Natural killer cell (primary cell): ENCODE data around the gene EFHC1. TPM values are rescaled to one million over a fixed set of nuclear protein-coding genes. Genes with fewer than 3 reads are reported as not detected.

Experiments used
- ATAC-seq, 3 donors: fragments of 150-1000 bp in 2 of 3; fragments of 200-7000 bp in 1 of 3; cut with Tn5 transposase; 1 replicate in 1 of 3; 2 replicates in 2 of 3; pipeline ENCODE4 v1.10.0; 2021; ENCODE audit warnings: mild to moderate bottlenecking in 2 of 3, moderate library complexity in 2 of 3
- DNase-seq, 2 donors: peaks; one replicate each; pipeline versions ENCODE4 v3.0.0 to v3.0.0-alpha.2; 2013 to 2021; ENCODE audit warnings: mixed read lengths in 1 of 2
- H3K27ac ChIP-seq: one replicate; pipeline ENCODE4 v1.5.1; 2013; ENCODE audit warnings: mild to moderate bottlenecking, low read length
- H3K27me3 ChIP-seq: one replicate; pipeline ENCODE4 v1.6.1; 2013; ENCODE audit warnings: low read length; ENCODE audit not compliant: control insufficient read depth, insufficient read depth
- H3K36me3 ChIP-seq: one replicate; pipeline ENCODE4 v1.6.1; 2013; ENCODE audit warnings: low read length; ENCODE audit not compliant: control insufficient read depth, insufficient read depth
- H3K4me1 ChIP-seq: one replicate; pipeline ENCODE4 v1.6.1; 2013; ENCODE audit warnings: low read length; ENCODE audit not compliant: control insufficient read depth, insufficient read depth
- H3K4me3 ChIP-seq: one replicate; pipeline ENCODE4 v1.5.1; 2013; ENCODE audit warnings: low read length
- H3K9me3 ChIP-seq: one replicate; pipeline ENCODE4 v1.6.1; 2013; ENCODE audit warnings: low read length; ENCODE audit not compliant: control insufficient read depth, insufficient read depth
- H3K27ac Mint-ChIP-seq, 2 donors: one replicate each; pipeline ENCODE4 v1.8.0; 2022; ENCODE audit warnings: mild to moderate bottlenecking in 2 of 2, mixed read lengths in 2 of 2, moderate library complexity in 1 of 2
- H3K27me3 Mint-ChIP-seq, 2 donors: one replicate each; pipeline ENCODE4 v1.8.0; 2022; ENCODE audit warnings: low read depth in 2 of 2, mixed read lengths in 2 of 2
- H3K36me3 Mint-ChIP-seq: one replicate; pipeline ENCODE4 v1.8.0; 2022; ENCODE audit warnings: mixed read lengths
- H3K4me1 Mint-ChIP-seq, 2 donors: one replicate each; pipeline ENCODE4 v1.8.0; 2022; ENCODE audit warnings: mixed read lengths in 2 of 2
- H3K4me3 Mint-ChIP-seq: one replicate; pipeline ENCODE4 v1.8.0; 2022; ENCODE audit warnings: mild to moderate bottlenecking, moderate library complexity, mixed read lengths
- H3K9me3 Mint-ChIP-seq, 2 donors: one replicate each; pipeline ENCODE4 v1.8.0; 2022; ENCODE audit warnings: mixed read lengths in 2 of 2
- WGBS: methylation state at CpG from one replicate; pipeline ENCODE4 v1.1.7; 2013; ENCODE audit warnings: missing lambda C conversion rate; ENCODE audit not compliant: insufficient coverage; 5-methylcytosine and 5-hydroxymethylcytosine counted together
- intact Hi-C: fragments of 100-400 bp; cut with micrococcal nuclease; formaldehyde crosslinking; loops from one replicate; pipeline ENCODE4 v1.14.2; 2022
- total RNA-seq, 4 donors: library from RNA; stranded (reverse); fragments of 120-200 nt in 1 of 4; gene quantifications; one replicate each; pipeline versions ENCODE4 v1.2.3 to v1.2.4, GENCODE V29; 2013 to 2022
- TF ChIP-seq, protein P1 (sequence below): fragments of 200-600 bp; IDR thresholded peaks from one replicate; pipeline ENCODE4 v1.8.0; 2022; ENCODE audit warnings: antibody characterized with exemption

The EFHC1 gene
- total RNA-seq, 3 donors from 2014 or later (not counting 1 experiment from before 2014, with no cell fraction given) = 10.7 to 20.9 (median 13.7) TPM

DNA sequence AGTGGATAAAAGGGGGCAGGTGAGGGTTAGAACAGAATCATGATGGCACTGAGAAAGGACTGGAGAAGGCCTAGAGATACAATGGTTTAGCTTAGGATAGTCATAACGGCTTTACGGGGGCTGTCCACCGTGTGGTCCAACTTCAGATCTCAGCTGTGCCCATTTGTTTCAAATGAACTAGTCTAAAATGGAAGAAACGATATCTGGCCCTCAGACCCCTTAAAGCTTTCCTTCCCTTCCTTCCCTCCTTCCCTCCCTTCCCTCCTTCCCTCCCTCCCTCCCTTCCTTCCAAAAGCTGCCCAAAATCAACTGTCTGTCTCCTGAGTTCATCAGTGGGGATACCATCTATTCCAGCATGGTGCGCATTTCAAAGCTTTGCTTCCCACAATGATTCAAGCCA, 128.9 kb downstream of the EFHC1 start:
- intact Hi-C loops = no loop called here
- no peaks in the 10 kb centered on the region for H3K36me3 ChIP-seq
- H3K27ac ChIP-seq = no peak overlapping the region
- peaks cover 84 to 98% of the 10 kb centered on the region in 2 donors for H3K4me1 Mint-ChIP-seq
- H3K9me3 Mint-ChIP-seq = no peaks in the 10 kb centered on the region
- H3K27ac Mint-ChIP-seq = no peak overlapping the region
- no peak for ATAC-seq
- H3K4me3 Mint-ChIP-seq = no peak overlapping the region
- TF ChIP-seq, protein P1, sequence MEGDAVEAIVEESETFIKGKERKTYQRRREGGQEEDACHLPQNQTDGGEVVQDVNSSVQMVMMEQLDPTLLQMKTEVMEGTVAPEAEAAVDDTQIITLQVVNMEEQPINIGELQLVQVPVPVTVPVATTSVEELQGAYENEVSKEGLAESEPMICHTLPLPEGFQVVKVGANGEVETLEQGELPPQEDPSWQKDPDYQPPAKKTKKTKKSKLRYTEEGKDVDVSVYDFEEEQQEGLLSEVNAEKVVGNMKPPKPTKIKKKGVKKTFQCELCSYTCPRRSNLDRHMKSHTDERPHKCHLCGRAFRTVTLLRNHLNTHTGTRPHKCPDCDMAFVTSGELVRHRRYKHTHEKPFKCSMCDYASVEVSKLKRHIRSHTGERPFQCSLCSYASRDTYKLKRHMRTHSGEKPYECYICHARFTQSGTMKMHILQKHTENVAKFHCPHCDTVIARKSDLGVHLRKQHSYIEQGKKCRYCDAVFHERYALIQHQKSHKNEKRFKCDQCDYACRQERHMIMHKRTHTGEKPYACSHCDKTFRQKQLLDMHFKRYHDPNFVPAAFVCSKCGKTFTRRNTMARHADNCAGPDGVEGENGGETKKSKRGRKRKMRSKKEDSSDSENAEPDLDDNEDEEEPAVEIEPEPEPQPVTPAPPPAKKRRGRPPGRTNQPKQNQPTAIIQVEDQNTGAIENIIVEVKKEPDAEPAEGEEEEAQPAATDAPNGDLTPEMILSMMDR = no peak
- DNase-seq = no peak
- 98% methylated on average over 5 of the region's 5 CpGs for WGBS
- H3K4me3 ChIP-seq = no peak overlapping the region
- H3K36me3 Mint-ChIP-seq = no peaks in the 10 kb centered on the region
- H3K27me3 ChIP-seq = no peaks in the 10 kb centered on the region
- H3K9me3 ChIP-seq = no peaks in the 10 kb centered on the region
- peaks cover 14% of the 10 kb centered on the region for H3K4me1 ChIP-seq
- no peaks in the 10 kb centered on the region for H3K27me3 Mint-ChIP-seq

- Histone ChIP-seq H3K27me3 (no peaks in the 10 kb centered on the region), H3K4me3 (no peak overlapping the region), H3K4me1 (peaks cover 14% of the 10 kb centered on the region), H3K36me3 (no peaks in the 10 kb centered on the region), H3K27ac (no peak overlapping the region), H3K9me3 (no peaks in the 10 kb centered on the region)
- intact Hi-C loops = no loop called here
- Mint-ChIP-seq H3K27me3 (no peaks in the 10 kb centered on the region), H3K4me1 (peaks cover 80 to 95% of the 10 kb centered on the region in 2 donors), H3K27ac (no peak overlapping the region), H3K9me3 (no peaks in the 10 kb centered on the region), H3K36me3 (no peaks in the 10 kb centered on the region), H3K4me3 (no peak overlapping the region)
- no peak for ATAC-seq
- no peak for DNase-seq
- TF ChIP-seq, protein P1 = no peak
- 96% methylated on average over 4 of the region's 4 CpGs for WGBS
These were observed 129.3 kb downstream of the EFHC1 start for GRCh38 chr6:52549428-52549827.

- no peak overlapping the region for H3K4me3 Mint-ChIP-seq
- WGBS = 91% methylated on average over 6 of the region's 6 CpGs
- H3K27ac Mint-ChIP-seq = peak overlapping the region in 1 of 2 donors; percentile 25
- Histone ChIP-seq H3K4me3 (no peak overlapping the region), H3K27ac (no peak overlapping the region), H3K27me3 (no peaks in the 10 kb centered on the region), H3K4me1 (peaks cover 14% of the 10 kb centered on the region), H3K9me3 (no peaks in the 10 kb centered on the region), H3K36me3 (no peaks in the 10 kb centered on the region)
- peaks cover 75 to 88% of the 10 kb centered on the region in 2 donors for H3K4me1 Mint-ChIP-seq
- TF ChIP-seq, protein P1 = no peak
- H3K27me3 Mint-ChIP-seq = no peaks in the 10 kb centered on the region
- no peak for ATAC-seq
- no peaks in the 10 kb centered on the region for H3K36me3 Mint-ChIP-seq
- H3K9me3 Mint-ChIP-seq = no peaks in the 10 kb centered on the region
- intact Hi-C loops = no loop called here
- DNase-seq = no peak
These were observed 130.0 kb downstream of the EFHC1 start for GRCh38 chr6:52550014-52550575.

DNA sequence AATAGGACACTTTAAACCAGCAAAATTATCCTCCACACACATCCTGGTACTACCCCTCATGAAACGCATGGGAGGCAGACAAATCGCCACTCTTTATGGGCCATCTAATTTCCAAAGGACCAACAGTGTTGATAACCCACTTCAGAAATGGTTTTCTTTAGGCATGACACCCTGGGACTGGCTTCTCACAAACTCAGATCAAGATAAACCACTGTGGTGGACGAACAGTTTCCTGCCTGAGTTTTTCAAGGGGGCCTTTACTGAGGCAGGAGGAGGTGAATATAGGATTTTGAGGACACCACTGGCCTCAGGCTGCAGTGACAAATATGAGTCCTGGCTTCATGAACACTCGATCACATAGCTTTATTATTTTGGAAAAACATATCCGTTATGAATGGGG, 130.7 kb downstream of the EFHC1 start:
- H3K9me3 Mint-ChIP-seq = no peaks in the 10 kb centered on the region
- no peak overlapping the region for H3K4me3 Mint-ChIP-seq
- peak in 1 of 3 donors; percentile 45 for ATAC-seq
- DNase-seq = no peak
- Histone ChIP-seq H3K36me3 (no peaks in the 10 kb centered on the region), H3K27ac (no peak overlapping the region), H3K4me1 (peaks cover 14% of the 10 kb centered on the region), H3K27me3 (no peaks in the 10 kb centered on the region), H3K4me3 (no peak overlapping the region), H3K9me3 (no peaks in the 10 kb centered on the region)
- no peaks in the 10 kb centered on the region for H3K36me3 Mint-ChIP-seq
- peak overlapping the region; percentile 9 to 72 for H3K27ac Mint-ChIP-seq
- intact Hi-C loops = no loop called here
- WGBS = 59% methylated on average over 5 of the region's 5 CpGs
- TF ChIP-seq, protein P1 = no peak
- peaks cover 67 to 82% of the 10 kb centered on the region in 2 donors for H3K4me1 Mint-ChIP-seq
- no peaks in the 10 kb centered on the region for H3K27me3 Mint-ChIP-seq
